GM10248 (cell line): ENCODE results near the gene XRCC4.

Experiments
- CTCF ChIA-PET: fragments of 300-600 bp; sonication (Branson Sonifier 250); formaldehyde crosslinking; extraction: SDS; loops from one replicate; lab custom pipeline; 2021; ENCODE audit warnings: antibody characterized with exemption; lab: Yijun Ruan, JAX
- POLR2A ChIA-PET: fragments of 350-650 bp; sonication (Branson Sonifier 250); formaldehyde crosslinking; extraction: SDS; loops from one replicate; lab custom pipeline; 2020; ENCODE audit warnings: antibody characterized with exemption; lab: Yijun Ruan, JAX
- DNase-seq: peaks from one replicate; pipeline ENCODE4 v3.0.0; 2012; ENCODE audit errors: extremely low spot score
- CTCF ChIP-seq: IDR thresholded peaks from 2 replicates; pipeline ENCODE4 v1.5.1; 2012; ENCODE audit warnings: mild to moderate bottlenecking, low read depth; ENCODE audit errors: extremely low read depth, missing control alignments, control extremely low read depth

The XRCC4 gene

GRCh38 chr5:83035373-83036100 is 41.8 kb upstream of the XRCC4 start:
- TF ChIP-seq CTCF = no peak
- no peak for DNase-seq
- POLR2A ChIA-PET = no interaction called here
- CTCF ChIA-PET = interaction anchor here (0.8 to 3.2 kb wide), 2 partner anchors 9 to 14 kb away, joined by 5 to 11 read pairs; no protein-coding TSS in a partner anchor

GRCh38 chr5:83036991-83037575 is 40.3 kb upstream of the XRCC4 start:
- DNase-seq = no peak
- POLR2A ChIA-PET = no interaction called here
- TF ChIP-seq CTCF = no peak
- CTCF ChIA-PET = interaction anchor here (2.8 to 3.2 kb wide), 2 partner anchors 9 to 13 kb away, joined by 11 read pairs; no protein-coding TSS in a partner anchor

GRCh38 chr5:83038924-83039323 is 38.4 kb upstream of the XRCC4 start:
- CTCF ChIA-PET = interaction anchor here (1.1 to 2.8 kb wide), 2 partner anchors 11 to 18 kb away, joined by 4 to 11 read pairs; no protein-coding TSS in a partner anchor
- DNase-seq = no peak
- POLR2A ChIA-PET = no interaction called here
- no peak for TF ChIP-seq CTCF

- no peak for TF ChIP-seq CTCF
- ChIA-PET POLR2A (no interaction called here), CTCF (interaction anchor here (1.3 kb wide), 1 partner anchor 11 kb away, joined by 3 read pairs; no protein-coding TSS in a partner anchor)
- no peak for DNase-seq
Observed at GRCh38 chr5:83042507-83042906, 34.8 kb upstream of the XRCC4 start.

GRCh38 chr5:83044926-83045325 is 32.4 kb upstream of the XRCC4 start:
- no peak for DNase-seq
- ChIA-PET CTCF (no interaction called here), POLR2A (no interaction called here)
- TF ChIP-seq CTCF = no peak

- CTCF ChIA-PET = interaction anchor here (0.8 to 2.6 kb wide), 3 partner anchors 13 to 22 kb away, joined by 3 to 11 read pairs (median 5); no protein-coding TSS in a partner anchor
- POLR2A ChIA-PET = no interaction called here
- DNase-seq = no peak
- TF ChIP-seq CTCF = no peak
Observed at GRCh38 chr5:83048277-83048676, 29.1 kb upstream of the XRCC4 start.
